H1 (cell line): ENCODE measurements around the gene ZNF764. TPM values are rescaled to one million over a fixed set of nuclear protein-coding genes. Genes with fewer than 3 reads are reported as not detected.

Experiments
- BCL11A ChIP-seq, 2 experiments: IDR thresholded peaks; one replicate each; pipeline ENCODE4 v1.6.1; 2011; ENCODE audit warnings: low read depth in 2 of 2, low read length in 2 of 2, mild to moderate bottlenecking in 2 of 2
- CHD2 ChIP-seq: IDR thresholded peaks from 2 replicates; pipeline ENCODE4 v1.6.1; 2012; ENCODE audit warnings: low read length, improper control_type of control experiment
- FOSL1 ChIP-seq: IDR thresholded peaks from 2 replicates; pipeline ENCODE4 v1.6.1; 2011; ENCODE audit warnings: mild to moderate bottlenecking, low read depth, low read length, moderate library complexity; ENCODE audit not compliant: insufficient read depth
- KDM4A ChIP-seq: IDR thresholded peaks from one replicate; pipeline ENCODE4 v1.7.1; 2012; ENCODE audit warnings: low read depth, mild to moderate bottlenecking, moderate library complexity, low read length, inconsistent platforms; ENCODE audit not compliant: severe bottlenecking
- PHF8 ChIP-seq: fragments of 200-600 bp; sonication (generic); conservative IDR thresholded peaks from 2 replicates; pipeline ENCODE4 v1.7.1; 2012; ENCODE audit warnings: low read depth, mild to moderate bottlenecking, inconsistent platforms, low read length, moderate library complexity
- POLR2AphosphoS5 ChIP-seq: IDR thresholded peaks from 2 replicates; pipeline ENCODE4 v1.6.1; 2011; ENCODE audit warnings: low read depth, low read length
- RFX5 ChIP-seq: IDR thresholded peaks from 2 replicates; pipeline ENCODE4 v1.6.1; 2011; ENCODE audit warnings: low read depth, low read length, improper control_type of control experiment, borderline replicate concordance
- SP2 ChIP-seq: IDR thresholded peaks from 2 replicates; pipeline ENCODE4 v1.6.1; 2012; ENCODE audit warnings: mild to moderate bottlenecking, low read length, inconsistent platforms
- polyA plus RNA-seq, 7 experiments: library from polyadenylated mRNA; depleted of rRNA in 3 of 7; stranded (reverse) in 5 of 7; unstranded in 2 of 7; fragments of >200 nt in 5 of 7; fragments of 200-250 nt in 2 of 7; gene quantifications; 1 replicate in 5 of 7; 2 replicates in 1 of 7; 4 replicates in 1 of 7; pipeline versions ENCODE4 v1.2.1 to v1.2.3, GENCODE V29; 2011 to 2013; ENCODE audit warnings: missing spikeins in 2 of 7, mixed read lengths in 2 of 7
- total RNA-seq: library from RNA; stranded (reverse); fragmentation: NEBNext Ultra II Directional; extraction: Animal tissue kit (Norgen Biotek cat#: 25700); gene quantifications from 2 replicates; pipeline ENCODE4 v1.2.1, GENCODE V29; 2021
- TF ChIP-seq, protein P1 (sequence below): IDR thresholded peaks from 2 replicates; pipeline ENCODE4 v1.6.1; 2012; ENCODE audit warnings: inconsistent platforms
- TF ChIP-seq, protein P2 (sequence below): IDR thresholded peaks from 2 replicates; pipeline ENCODE4 v1.6.1; 2011; ENCODE audit warnings: low read depth, mild to moderate bottlenecking, low read length; ENCODE audit not compliant: insufficient read depth

Gene ZNF764
- total and polyA plus RNA-seq, 2 of the 8 experiments (the other 6 are each of a cell fraction or from before 2014, with no cell fraction given) = 5.7 to 7.7 TPM

DNA sequence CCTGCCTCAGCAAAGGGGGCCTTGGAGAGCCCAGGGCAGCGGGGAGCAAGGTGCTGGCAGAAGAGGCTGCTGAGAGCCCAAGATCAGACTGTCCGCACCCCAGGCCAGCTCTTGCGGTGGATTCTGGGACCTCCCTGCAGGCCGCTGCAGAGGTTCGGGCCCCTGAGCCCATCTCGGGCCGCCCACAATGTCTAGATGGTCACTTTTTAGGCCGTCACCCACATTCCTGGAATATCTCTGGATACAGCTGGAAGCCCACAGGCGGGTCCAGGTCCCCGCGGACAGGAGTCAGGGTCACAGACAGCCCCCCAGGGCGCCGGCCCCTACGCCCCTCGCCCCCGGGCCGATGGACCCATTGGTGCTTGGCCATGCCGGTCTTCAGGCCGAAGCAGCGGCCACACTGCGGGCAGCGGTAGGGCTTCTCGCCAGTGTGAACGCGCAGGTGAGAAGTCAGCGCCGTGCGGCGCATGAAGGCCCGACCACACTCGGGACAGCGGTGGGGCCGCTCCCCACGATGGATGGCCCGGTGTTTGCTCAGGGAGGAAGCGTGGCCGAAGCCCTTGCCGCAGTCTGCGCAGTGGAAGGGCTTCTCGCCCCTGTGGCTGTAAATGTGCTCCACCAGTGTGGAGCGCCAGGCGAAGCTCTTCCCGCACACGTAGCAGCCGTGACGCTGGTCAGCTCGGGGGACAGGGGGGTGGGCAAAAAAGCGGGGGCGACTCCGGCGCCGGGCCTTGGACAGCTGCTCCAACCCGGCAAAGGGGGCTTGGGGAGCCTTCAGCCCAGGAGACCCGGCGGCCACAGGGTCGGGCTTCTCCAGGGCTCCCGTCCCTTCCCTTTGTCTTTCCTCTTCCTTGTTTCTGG lies 25.7 kb downstream of the ZNF764 start (continued):
- TF ChIP-seq BCL11A (IDR thresholded peaks at IDR 0.05; ENCODE audit: low read depth in 2 of 2, low read length in 2 of 2) (no peak), RFX5 (no peak), PHF8 (no peak), FOSL1 (no peak), KDM4A (no peak), SP2 (no peak), CHD2 (no peak), POLR2AphosphoS5 (no peak)
- TF ChIP-seq, protein P1, sequence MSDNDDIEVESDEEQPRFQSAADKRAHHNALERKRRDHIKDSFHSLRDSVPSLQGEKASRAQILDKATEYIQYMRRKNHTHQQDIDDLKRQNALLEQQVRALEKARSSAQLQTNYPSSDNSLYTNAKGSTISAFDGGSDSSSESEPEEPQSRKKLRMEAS = no peak
- TF ChIP-seq, protein P2, sequence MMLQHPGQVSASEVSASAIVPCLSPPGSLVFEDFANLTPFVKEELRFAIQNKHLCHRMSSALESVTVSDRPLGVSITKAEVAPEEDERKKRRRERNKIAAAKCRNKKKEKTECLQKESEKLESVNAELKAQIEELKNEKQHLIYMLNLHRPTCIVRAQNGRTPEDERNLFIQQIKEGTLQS = no peak
